Measurements from ENCODE around the gene RGS8.

DNA sequence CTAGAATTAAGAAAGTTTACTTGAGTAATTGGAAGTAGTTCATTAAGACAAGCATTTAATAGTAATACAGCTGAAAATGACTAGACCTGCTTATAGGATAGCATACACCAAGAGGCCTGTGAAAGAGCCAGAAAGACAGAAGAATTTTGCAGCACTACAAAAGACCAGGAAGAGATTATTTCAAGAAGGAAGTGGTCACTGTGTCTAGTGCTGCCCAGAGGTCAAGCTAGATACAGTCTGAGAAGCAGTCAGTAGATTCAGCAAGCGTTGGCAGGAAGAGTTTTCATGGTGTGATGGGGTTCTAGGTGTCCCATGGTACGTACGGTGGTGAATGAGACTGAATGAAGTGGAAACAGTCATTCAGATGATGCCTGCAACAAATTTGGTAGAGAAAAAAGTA is 31.5 kb downstream of the RGS8 start:
- TF ChIP-seq TAF1 (IDR thresholded peaks at IDR 0.05; ENCODE audit: borderline replicate concordance, low read depth, low read length) (no peak), POLR2A (IDR thresholded peaks at IDR 0.05; ENCODE audit: low read depth, low read length) (no peak), POLR2AphosphoS5 (IDR thresholded peaks at IDR 0.05; ENCODE audit: low read depth, low read length) (no peak)

All from GM12892 (cell line).